Esophagus muscularis mucosa (tissue), 4 donors: ENCODE data around the gene CLEC18C.
"Not testable (repeated sequence)": the region's sequence is repeated elsewhere in the genome, so short reads cannot be mapped to it uniquely, and the experiment has no call there.

Experiments used
- EP300 ChIP-seq: sonication (generic); formaldehyde crosslinking; IDR thresholded peaks from one replicate; pipeline ENCODE4 v1.6.1; 2017; ENCODE audit warnings: antibody characterized with exemption
- POLR2A ChIP-seq: fragments of 450-650 bp; IDR thresholded peaks from one replicate; pipeline ENCODE4 v1.6.1; 2017; ENCODE audit warnings: antibody characterized with exemption, moderate library complexity, mild to moderate bottlenecking, low read depth
- POLR2AphosphoS5 ChIP-seq, 2 donors: sonication (generic); formaldehyde crosslinking; IDR thresholded peaks; one replicate each; pipeline ENCODE4 v1.6.1; 2017; ENCODE audit warnings: antibody characterized with exemption in 2 of 2
- TF ChIP-seq, protein P1 (sequence below), 3 experiments: fragments of 200-600 bp in 2 of 3; fragments of 450-650 bp in 1 of 3; sonication (generic) in 2 of 3; IDR thresholded peaks; one replicate each; pipeline ENCODE4 v1.5.1; 2017 to 2019; ENCODE audit warnings: antibody characterized with exemption in 3 of 3, mild to moderate bottlenecking in 2 of 3, moderate library complexity in 1 of 3

DNA sequence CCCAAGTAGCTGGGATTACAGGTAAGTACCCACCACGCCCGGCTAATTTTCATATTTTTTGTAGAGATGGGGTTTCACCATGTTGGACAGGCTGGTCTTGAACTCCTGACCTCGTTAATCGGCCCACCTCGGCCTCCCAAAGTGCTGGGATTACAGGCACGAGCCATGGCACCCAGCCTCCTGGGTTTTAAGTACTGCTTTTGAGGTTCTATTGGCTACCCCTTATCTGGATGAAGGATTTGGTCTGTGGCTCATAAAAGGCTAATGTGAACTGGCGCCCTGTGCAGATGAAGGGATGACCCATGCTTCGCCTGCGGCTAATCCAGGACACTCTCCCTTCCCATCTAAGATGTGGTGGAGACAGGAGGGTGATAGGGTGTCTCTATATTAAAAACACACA is 25.6 kb downstream of the CLEC18C start:
- TF ChIP-seq, protein P1, sequence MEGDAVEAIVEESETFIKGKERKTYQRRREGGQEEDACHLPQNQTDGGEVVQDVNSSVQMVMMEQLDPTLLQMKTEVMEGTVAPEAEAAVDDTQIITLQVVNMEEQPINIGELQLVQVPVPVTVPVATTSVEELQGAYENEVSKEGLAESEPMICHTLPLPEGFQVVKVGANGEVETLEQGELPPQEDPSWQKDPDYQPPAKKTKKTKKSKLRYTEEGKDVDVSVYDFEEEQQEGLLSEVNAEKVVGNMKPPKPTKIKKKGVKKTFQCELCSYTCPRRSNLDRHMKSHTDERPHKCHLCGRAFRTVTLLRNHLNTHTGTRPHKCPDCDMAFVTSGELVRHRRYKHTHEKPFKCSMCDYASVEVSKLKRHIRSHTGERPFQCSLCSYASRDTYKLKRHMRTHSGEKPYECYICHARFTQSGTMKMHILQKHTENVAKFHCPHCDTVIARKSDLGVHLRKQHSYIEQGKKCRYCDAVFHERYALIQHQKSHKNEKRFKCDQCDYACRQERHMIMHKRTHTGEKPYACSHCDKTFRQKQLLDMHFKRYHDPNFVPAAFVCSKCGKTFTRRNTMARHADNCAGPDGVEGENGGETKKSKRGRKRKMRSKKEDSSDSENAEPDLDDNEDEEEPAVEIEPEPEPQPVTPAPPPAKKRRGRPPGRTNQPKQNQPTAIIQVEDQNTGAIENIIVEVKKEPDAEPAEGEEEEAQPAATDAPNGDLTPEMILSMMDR (IDR thresholded peaks at IDR 0.05), result not testable (repeated sequence)
- TF ChIP-seq POLR2AphosphoS5 (IDR thresholded peaks at IDR 0.05); POLR2A; EP300: not testable (repeated sequence)
